GM12891 (cell line): ENCODE measurements around the gene SRGAP2B.
"Not testable (repeated sequence)": the region's sequence is repeated elsewhere in the genome, so short reads cannot be mapped to it uniquely, and the experiment has no call there.

Experiments used
- POLR2A ChIP-seq: IDR thresholded peaks from 2 replicates; pipeline ENCODE4 v1.6.1; 2011; ENCODE audit warnings: low read depth, low read length, control low read depth
- POLR2AphosphoS5 ChIP-seq: IDR thresholded peaks from 2 replicates; pipeline ENCODE4 v1.6.1; 2011; ENCODE audit warnings: low read depth, low read length, control low read depth
- SPI1 ChIP-seq: IDR thresholded peaks from 2 replicates; pipeline ENCODE4 v1.6.1; 2011; ENCODE audit warnings: low read depth, low read length, control low read depth
- TAF1 ChIP-seq: IDR thresholded peaks from 2 replicates; pipeline ENCODE4 v1.6.1; 2011; ENCODE audit warnings: low read depth, low read length, control low read depth

- TF ChIP-seq SPI1, POLR2AphosphoS5, POLR2A, TAF1: not testable (repeated sequence)
These were observed 16.2 kb downstream of the SRGAP2B start for GRCh38 chr1:145078787-145079370.
